KG1 (cell line): Measurements from ENCODE around the gene TRPT1.
A peak's percentile ranks its signal among the peaks of the same experiment; 100 is the strongest.

Experiments
- DNase-seq: peaks from one replicate; lab custom pipeline; 2025; lab: John Stamatoyannopoulos, UW

TRPT1 gene, protein sequence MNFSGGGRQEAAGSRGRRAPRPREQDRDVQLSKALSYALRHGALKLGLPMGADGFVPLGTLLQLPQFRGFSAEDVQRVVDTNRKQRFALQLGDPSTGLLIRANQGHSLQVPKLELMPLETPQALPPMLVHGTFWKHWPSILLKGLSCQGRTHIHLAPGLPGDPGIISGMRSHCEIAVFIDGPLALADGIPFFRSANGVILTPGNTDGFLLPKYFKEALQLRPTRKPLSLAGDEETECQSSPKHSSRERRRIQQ

DNA sequence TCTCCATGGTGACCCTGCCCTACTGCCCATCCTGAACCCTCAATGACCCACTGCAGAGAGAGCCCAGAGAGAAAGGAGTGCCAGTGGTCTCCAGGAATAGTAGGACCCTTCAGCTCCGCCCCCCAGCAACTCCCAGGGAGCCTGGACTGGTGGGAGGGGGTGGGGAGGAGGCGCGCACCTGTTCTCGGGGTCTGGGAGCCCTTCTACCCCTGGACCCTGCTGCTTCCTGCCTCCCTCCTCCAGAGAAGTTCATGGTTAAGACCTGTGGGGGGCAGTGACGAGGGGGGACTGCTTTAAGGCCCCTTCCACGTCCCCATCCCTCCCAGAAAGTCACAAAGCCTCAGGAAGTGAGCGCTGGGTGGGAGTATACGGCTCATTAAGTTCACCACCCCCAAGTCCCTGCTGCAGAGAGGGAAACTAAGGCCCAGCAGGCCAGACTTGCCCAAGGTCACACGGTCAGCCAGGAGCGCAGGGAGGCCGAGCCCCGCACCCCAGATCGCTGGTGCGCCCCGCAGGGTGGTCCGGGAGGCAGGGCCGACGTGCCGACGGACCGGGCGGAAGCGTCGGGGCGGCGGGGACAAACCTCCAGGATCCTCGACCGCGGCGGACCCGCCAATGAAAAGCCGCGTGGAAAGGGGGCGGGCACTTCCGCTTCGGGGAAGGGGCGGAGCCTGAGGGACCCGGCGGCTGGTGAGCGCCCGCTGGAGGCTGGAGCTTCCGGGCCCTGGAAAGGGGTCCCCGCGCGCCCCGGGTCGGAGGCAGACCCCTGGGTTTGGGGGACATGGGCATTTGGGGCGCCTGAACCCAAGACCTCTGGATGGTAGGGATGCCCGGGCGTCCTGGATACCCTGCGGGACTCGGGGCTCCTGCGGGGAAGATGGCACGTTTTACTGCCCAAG is at the start of gene TRPT1, which contains the start of gene NUDT22:
TSS of gene TRPT1 (minus strand) at position 579 of the 899 bp plus-strand sequence. CDS start at position 253, 326 bp downstream.
TSS of gene NUDT22 (plus strand) at position 667 of the 899 bp plus-strand sequence. CDS start 379 bp downstream, outside the sequence.
- DNase-seq: peak; percentile 89

DNA sequence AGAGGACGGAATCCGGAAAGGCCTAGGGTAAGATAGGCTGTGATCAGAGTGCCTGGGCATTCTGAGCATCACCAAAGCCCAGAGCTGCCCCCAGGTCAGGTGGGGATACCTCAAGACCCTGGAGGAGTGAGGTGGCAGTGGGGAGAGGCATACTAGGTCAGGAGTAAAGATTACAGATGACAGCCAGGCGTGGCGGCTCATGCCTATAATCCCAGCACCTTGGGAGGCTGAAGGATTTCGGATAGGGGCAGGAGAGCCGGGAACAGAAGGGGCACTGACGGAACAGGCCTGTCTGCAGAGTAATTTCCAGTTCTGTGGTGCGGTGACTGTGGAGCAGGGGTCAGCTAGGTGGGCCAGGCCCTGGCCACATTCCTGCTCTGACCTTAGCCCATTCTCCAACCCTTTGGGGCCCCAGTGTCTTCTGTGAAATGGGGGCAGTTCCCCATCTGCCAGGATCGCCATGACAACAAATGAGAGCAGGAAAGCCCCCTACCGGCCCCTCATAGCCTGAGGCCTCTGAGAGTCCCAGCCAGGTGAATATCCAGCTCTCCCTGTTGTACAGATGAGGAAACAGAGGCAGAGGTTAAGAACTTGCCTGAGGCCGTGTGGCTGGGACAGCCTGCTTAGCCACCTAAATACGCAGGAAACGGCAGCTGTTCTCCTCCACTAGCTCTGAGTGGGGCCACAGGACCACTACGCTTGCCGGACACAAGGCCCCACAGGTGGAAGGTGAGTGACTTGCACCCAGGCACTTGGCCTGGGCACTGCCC is 49.2 kb upstream of the TRPT1 start:
- DNase-seq: no peak

DNA sequence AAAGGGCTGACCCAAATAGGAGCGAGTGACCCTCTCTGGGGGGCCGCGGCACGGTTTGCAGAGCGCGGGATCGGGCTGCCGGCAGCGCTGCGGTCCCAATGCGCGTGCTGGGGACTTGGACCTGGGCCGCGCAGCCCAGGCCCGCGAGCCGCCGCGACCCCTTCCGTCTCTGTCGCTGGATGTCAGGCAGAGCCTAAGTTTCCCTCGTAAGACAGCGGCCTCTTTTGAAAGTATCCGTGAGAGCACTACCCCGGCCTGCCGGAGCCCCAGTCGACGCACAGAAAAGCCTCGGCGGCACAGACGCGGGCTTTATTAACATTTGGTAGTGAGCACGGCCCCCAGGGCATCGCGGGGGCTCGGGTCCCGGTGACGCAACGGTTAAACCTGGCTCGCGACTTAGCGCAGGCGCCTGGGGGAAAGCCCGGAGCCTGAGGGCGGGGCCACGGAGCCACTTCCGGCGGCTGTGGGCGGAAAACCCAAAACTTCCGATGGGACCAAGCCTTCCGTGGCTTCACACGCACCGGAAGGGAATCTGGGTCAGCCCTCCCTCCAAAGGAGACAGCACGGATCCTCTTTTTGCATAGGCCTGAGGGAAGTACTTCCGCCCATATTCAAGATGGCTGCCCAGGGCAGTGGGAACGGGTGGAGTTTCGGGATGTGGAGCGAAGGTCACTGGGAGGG is 43.7 kb upstream of the TRPT1 start:
- DNase-seq: peak; percentile 99

DNA sequence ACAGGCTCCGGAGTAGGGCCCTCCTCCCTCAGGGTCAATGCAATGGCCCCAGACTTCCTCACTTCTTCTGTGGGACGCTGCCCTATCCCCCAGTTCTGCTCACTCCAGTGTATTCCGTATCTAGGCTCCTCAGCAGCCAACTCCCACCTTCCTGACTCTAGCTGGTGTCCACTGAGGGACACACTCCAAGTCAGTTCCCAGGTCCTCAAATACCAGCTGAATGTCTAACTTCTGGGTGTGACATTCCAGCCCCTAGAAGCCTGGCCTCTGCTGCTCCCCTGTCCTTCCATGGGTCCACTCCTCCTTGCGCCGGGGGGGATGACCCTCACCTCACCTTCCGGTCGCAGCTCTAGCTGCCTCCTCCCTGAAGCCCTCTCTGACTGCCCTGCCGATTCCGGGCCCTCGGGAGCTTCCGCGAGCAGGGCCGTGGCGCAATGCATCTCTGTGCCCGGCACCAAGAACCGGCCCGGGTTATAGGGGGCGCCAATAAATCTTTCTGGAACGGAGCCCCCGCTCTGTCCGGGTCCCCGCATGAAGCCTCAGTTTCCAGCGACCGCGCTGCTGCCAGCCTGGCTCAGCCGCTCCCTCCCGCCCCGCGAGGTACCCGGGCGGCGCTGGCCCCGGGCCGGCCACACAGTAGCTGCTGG is 43.0 kb upstream of the TRPT1 start:
- DNase-seq: no peak

DNA sequence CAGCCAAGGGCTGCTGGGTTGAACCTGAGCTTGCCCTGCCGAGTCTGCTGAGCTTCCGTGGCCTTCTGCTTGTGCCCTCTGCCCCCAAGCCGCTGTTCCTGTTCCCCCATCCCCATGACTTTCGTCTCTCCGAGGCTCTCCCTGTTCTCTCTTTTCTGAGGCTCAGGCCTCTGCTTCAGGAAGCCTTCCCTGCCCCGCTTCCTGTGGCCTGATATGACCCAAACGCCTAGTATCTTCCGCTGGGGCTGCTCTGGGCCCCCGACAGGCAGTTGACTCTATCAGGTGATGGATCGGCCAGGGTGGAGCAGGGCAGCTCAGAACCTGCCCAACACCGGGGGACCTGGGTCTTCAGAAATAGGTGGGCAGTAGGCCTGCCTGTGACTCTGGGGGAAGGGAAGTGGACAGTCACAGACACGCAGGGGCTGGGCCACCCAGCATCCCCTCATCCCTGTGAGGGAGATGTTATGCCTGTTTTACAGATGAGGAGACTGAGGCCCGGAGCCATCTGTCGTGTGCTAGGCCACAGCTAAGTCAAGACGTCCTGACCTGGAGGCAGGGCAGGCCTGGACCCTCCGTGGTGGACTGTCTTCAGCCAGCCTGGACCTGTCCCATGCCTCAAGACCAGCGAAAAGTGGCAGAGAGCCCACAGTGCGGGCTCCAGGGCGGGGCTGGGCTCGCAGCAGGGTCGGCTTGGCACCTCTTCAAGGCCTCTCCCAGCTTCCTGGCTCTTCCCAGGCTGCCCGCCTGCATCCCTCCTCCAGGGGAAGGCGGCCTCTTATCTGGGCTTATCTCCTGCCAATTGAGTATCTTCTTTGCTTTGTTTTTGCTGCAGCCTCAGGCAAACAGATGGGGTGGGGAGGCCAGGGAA is 42.3 kb upstream of the TRPT1 start:
- no peak for DNase-seq

DNA sequence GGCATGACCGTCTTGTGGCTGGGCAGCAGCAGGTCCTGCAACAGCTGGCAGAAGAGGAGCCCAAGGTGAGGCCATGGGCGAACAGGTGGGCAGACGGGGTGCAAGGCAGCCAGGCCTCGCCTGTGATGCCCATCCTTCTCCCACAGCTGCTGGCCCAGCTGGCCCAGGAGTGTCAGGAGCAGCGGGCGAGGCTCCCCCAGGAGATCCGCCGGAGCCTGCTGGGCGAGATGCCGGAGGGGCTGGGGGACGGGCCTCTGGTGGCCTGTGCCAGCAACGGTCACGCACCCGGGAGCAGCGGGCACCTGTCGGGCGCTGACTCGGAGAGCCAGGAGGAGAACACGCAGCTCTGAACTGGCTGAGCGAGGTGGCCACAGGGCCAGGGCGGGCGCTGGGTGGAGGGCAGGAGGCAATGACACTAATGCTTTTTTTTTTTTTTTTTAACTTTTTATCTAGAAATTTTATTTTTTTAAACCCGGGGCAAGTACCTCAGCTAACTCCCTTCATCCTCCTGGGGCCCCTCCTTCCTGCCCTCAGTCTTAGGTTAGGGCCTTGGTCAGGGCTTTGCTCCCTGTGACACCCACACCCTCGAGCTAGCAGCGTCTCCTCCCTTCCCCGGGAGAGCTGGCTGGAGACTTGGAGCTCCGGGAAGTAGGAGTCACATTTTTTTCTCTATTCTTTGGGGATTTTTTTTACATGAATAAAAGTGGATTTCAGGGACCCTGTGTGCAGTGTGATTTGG is 41.4 kb upstream of the TRPT1 start:
- no peak for DNase-seq

DNA sequence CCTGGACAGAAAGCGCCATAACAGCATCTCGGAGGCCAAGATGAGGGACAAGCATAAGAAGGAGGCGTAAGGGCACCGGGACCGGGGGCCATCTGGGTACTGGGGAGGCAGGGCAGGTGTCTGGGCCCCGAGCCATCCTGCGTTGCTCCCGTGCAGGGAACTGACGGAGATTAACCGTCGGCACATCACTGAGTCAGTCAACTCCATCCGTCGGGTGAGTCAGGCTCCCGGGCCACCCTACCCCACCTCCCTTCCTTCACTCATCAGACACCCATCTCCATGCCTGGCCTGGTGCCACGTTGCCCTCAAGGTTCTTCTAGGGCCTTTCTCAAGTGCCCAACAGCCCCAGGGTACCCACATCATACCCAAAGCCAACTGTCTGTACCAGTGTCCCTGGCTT is 40.4 kb upstream of the TRPT1 start:
- no peak for DNase-seq

DNA sequence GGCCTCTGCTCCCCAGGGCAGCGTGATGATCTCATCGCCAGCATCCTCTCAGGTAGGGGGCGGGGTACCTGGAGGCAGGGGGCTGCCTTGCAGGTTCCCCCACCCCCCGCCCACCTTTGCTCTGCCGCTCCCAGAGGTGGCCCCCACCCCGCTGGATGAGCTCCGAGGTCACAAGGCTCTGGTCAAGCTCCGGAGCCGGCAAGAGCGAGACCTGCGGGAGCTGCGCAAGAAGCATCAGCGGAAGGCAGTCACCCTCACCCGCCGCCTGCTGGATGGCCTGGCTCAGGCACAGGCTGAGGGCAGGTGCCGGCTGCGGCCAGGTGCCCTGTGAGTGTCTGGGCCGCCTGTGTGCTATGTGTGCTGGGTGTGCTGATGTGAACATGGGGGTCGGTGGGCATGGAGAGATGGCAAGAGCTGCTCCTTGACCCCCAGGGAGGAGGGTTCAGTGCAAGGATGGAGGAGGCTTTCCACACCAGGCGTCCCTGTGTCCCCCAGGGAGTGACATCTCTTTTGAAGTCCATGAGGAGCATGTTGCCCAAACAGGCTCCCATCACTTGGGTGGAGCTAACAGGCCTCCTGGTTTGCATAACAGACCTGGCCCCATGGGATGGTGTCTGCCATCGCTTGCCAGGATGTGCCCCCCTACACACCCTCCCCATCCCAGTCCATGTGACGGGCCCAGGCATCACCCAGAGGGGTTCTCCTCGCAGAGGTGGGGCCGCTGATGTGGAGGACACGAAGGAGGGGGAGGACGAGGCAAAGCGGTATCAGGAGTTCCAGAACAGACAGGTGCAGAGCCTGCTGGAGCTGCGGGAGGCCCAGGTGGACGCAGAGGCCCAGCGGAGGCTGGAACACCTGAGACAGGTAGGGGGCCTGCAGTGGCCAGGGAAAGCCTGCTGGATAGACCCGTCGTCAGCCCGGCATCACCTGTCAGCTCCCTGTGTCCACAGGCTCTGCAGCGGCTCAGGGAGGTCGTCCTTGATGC is 39.5 kb upstream of the TRPT1 start:
- no peak for DNase-seq

DNA sequence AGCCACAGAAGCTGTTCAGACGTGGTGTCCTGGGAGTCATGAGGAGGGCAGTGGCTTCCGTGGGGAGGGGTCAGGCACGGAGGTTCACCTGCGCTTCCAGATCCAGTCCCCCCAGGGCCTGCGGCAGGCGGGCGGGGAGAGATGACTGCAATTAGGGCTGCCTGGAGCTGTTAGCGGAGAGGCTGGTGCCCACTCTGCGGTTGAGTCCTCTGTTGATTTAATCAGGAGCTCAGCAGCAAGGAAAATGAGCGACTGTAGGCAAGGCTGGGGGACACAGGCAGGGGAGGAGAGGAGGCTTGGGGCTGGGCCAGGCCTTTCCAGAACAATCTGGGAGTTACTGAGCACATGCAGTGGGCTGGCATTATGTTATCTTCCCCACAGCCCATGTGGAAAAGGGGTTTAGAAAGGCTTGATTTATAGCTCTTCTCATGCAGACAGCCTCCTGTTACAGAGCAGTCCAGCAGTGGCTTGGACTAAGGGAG is 38.4 kb upstream of the TRPT1 start:
- DNase-seq: no peak

DNA sequence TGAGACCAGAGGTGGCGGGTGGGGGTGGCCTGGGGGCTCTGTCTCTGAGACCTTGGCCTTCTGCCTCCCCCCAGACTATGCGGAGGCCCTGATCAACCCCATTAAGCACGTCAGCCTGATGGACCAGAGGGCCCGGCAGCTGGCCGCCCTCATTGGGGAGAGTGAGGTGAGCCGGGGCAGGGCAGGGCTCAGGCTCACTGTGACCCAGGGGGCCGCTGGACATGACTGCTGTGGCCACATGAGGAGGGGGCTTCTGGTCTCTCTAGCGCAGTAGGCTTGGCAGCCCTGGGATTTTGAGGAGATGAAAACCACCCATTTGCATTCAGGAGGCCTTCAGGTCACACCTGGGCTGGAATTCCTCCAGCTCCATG is 37.9 kb upstream of the TRPT1 start:
- DNase-seq: no peak

DNA sequence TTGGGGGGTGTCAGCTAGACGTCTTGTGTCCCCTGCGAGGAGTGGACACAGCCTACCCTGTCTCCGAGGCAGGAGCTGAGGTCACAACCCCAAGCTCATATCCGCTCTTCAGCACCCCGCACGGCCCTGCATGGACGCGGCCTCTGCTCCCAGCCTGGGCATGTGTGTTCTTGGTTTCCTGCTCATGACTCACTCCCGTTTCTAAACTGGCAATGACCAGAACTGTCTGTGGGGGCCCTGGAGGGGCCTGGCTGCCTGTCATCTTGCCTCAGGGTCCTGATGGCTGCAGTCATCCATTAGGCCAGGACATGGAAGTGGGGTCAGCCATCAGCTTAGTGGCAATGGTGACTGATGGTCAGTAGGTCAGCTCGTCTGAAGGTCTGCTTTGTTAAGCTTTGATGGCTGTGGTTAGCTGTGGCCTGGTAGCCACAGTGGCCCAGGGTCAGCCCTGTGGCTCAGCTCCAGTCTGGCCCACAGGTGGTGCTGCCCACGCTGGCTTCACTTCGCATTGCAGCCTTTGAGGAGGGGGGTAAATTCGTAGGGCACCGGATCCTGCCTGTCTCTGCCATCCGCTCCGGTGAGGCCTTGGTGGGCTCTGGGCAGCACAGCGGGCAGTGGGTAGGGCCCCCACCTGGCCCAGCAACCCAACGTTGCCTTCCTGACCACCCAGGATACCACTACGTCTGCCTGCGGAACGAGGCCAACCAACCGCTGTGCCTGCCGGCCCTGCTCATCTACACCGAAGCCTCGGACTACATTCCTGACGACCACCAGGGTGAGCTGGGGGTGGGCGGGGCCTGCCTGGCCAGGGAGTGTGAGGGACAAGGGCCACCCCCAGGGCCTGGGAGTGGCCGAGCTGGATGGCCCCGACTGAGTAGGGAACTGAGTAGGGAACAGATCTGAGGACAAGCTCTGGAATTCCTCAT is 37.3 kb upstream of the TRPT1 start:
- DNase-seq: no peak

DNA sequence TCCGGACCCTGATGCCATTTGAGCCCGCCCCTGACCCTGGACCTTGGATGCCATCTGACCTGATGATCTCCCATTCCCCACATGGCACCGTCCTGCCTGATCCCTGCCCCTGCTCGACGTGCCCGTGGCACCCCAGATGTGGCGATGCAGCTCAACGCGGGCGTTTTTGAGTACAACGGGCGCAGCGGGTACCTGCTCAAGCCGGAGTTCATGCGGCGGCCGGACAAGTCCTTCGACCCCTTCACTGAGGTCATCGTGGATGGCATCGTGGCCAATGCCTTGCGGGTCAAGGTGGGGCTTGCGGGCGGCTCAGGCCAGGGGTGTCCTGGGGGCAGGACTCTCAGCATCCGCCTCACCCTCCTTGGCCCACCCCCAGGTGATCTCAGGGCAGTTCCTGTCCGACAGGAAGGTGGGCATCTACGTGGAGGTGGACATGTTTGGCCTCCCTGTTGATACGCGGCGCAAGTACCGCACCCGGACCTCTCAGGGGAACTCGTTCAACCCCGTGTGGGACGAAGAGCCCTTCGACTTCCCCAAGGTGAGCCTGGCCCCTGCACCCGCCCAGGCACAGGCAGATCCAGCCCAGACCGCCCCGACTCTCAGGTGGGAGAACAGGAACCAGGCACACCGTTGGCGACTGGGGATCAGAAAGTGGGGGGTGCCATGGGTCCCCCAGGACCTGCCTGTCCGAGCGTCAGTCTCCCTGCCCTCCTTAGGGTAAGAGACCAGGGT is 36.5 kb upstream of the TRPT1 start:
- no peak for DNase-seq

DNA sequence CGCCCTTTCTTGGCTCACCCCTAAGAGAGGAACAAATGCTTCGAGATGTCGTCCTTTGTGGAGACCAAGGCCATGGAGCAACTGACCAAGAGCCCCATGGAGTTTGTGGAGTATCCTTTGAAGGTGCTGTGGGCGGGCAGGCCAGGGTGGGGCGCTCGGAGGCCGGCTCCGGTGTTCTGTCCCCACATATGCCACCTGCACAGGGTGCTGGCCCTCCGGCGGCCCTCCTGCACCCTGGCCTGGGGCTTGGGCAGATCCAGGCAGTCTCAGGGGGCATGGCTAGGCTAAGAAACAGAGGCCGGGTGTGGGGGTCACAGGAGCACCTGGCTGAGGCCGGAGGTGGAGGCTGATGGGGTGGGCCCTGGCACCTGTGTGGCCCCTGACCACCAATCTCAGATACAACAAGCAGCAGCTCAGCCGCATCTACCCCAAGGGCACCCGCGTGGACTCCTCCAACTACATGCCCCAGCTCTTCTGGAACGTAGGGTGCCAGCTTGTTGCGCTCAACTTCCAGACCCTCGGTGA is 35.6 kb upstream of the TRPT1 start:
- DNase-seq: no peak

DNA sequence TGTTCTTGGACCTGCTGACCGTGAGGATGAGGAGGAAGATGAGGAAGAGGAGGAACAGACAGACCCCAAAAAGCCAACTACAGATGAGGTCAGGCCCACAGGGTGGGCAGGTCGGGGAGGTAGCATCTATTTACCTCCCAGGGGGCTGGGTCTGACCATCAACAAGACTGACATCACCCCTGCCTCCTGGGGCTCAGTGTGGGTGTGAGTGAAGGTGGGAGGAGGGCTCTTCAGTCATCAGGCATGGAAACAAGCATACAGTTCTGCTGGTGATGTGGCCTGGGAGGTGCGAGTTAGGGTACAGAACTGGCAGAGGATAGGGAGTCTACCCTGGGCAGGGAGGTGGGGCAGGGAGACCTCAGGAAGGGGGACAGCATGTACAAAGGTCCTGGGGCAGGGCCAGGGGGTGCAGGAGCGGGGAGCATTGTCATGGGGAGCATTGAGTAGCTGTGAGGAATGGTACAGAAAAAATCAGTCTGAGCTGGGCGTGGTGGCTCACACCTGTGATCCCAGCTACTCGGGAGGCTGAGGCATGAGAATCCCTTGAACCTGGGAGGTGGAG is 34.2 kb upstream of the TRPT1 start:
- no peak for DNase-seq

DNA sequence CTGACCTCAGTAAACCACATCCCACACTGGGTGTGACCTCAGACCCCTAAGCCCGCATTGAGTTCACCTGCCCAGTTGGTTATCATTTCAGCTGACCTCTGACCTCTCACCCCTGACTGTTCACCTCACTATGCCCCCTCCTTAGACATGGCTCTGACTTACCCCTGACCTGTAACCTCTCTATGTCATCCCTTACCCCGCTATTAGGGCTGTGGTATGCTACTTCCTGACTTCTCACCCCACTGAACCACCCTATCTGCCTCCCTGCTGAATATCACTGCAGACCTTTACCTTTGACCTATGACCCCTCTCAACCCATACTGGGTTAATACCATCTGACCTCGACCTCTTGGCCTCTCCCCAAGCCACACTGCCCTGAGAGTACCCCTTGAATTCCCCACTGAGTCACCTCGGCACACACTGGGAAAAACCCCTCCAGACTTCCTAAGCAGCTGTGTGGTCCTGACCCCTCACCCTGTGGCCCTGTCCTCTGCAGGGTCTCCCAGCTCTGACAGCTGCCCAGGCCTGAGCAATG is 33.6 kb upstream of the TRPT1 start:
- DNase-seq: no peak
